HEK293T (cell line): Measurements from ENCODE around the gene AKT1.

ENCODE experiments used
- CTCF ChIA-PET: fragments of 350-600 bp; formaldehyde crosslinking; extraction: SDS; loops from one replicate; lab custom pipeline; 2021; ENCODE audit warnings: antibody characterized with exemption, inconsistent platforms; lab: Yijun Ruan, JAX
- POLR2A ChIA-PET: fragments of 350-600 bp; formaldehyde crosslinking; extraction: SDS; loops from one replicate; lab custom pipeline; 2020; ENCODE audit warnings: antibody characterized with exemption, inconsistent platforms; lab: Yijun Ruan, JAX
- DNase-seq: peaks from one replicate; pipeline ENCODE4 v3.0.0; 2012; ENCODE audit warnings: mixed read lengths; ENCODE audit errors: extremely low spot score
- ARNT ChIP-seq: fragments of 450-650 bp; IDR thresholded peaks from 2 replicates; pipeline ENCODE4 v1.6.1; 2017; ENCODE audit warnings: mild to moderate bottlenecking
- BHLHE40 ChIP-seq: fragments of 450-650 bp; IDR thresholded peaks from 2 replicates; pipeline ENCODE4 v1.6.1; 2016; ENCODE audit warnings: mild to moderate bottlenecking, moderate library complexity, borderline replicate concordance
- CTBP1 ChIP-seq: fragments of 450-650 bp; IDR thresholded peaks from 2 replicates; pipeline ENCODE4 v1.6.1; 2016; ENCODE audit warnings: borderline replicate concordance
- ELF4 ChIP-seq: fragments of 450-650 bp; IDR thresholded peaks from 2 replicates; pipeline ENCODE4 v1.6.1; 2017; ENCODE audit warnings: antibody characterized with exemption
- FOXA1 ChIP-seq: fragments of 450-650 bp; IDR thresholded peaks from 2 replicates; pipeline ENCODE4 v1.6.1; 2016; ENCODE audit warnings: mild to moderate bottlenecking
- FOXK2 ChIP-seq: fragments of 450-650 bp; IDR thresholded peaks from 2 replicates; pipeline ENCODE4 v1.6.1; 2016; ENCODE audit warnings: mild to moderate bottlenecking
- FOXM1 ChIP-seq: fragments of 450-650 bp; IDR thresholded peaks from 2 replicates; pipeline ENCODE4 v1.6.1; 2017; ENCODE audit warnings: mild to moderate bottlenecking, borderline replicate concordance
- HDGF ChIP-seq: fragments of 450-650 bp; IDR thresholded peaks from 2 replicates; pipeline ENCODE4 v1.6.1; 2017; ENCODE audit warnings: antibody characterized with exemption, borderline replicate concordance
- L3MBTL2 ChIP-seq: fragments of 450-650 bp; conservative IDR thresholded peaks from 2 replicates; pipeline ENCODE4 v1.6.1; 2016; ENCODE audit warnings: mild to moderate bottlenecking
- LEF1 ChIP-seq: fragments of 450-650 bp; IDR thresholded peaks from 2 replicates; pipeline ENCODE4 v1.6.1; 2017; ENCODE audit warnings: mild to moderate bottlenecking, borderline replicate concordance
- NFRKB ChIP-seq: fragments of 450-650 bp; IDR thresholded peaks from 2 replicates; pipeline ENCODE4 v1.6.1; 2016; ENCODE audit warnings: mild to moderate bottlenecking, moderate library complexity
- SP1 ChIP-seq: fragments of 450-650 bp; IDR thresholded peaks from 2 replicates; pipeline ENCODE4 v1.6.1; 2017
- SUZ12 ChIP-seq: fragments of 450-650 bp; IDR thresholded peaks from 2 replicates; pipeline ENCODE4 v1.6.1; 2016; ENCODE audit warnings: mild to moderate bottlenecking
- TARDBP ChIP-seq: fragments of 450-650 bp; IDR thresholded peaks from 2 replicates; pipeline ENCODE4 v1.6.1; 2016
- ZNF384 ChIP-seq: fragments of 450-650 bp; IDR thresholded peaks from 2 replicates; pipeline ENCODE4 v1.6.1; 2016
- TF ChIP-seq, protein P1 (sequence below): fragments of 450-650 bp; IDR thresholded peaks from 2 replicates; pipeline ENCODE4 v1.6.1; 2016

The AKT1 gene

DNA sequence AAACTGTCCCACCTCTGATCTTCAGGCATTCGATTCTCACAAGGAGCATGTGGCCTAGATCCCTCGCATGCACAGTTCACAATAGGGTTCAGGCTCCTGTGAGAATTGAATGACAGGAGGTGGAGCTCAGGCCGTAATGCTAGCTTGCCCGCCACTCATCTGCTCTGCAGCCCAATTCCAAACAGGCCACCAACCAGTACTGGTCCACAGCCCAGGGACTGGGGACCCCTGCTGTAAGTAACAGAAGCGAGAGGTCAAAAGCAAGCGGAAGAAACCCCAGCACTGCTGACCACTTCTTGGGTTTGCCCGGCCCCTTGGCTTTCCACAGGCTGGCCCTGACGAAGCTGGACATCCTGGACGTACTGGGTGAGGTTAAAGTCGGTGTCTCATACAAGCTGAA lies 51.1 kb downstream of the AKT1 start:
- ChIA-PET POLR2A (interaction anchor here (0.6 kb wide), 1 partner anchor 8 kb away, joined by 3 read pairs; the partner anchor contains the start of gene SIVA1), CTCF (no interaction called here)
- DNase-seq = no peak
- no peak for TF ChIP-seq ARNT
- no peak for TF ChIP-seq BHLHE40
- TF ChIP-seq, protein P1, sequence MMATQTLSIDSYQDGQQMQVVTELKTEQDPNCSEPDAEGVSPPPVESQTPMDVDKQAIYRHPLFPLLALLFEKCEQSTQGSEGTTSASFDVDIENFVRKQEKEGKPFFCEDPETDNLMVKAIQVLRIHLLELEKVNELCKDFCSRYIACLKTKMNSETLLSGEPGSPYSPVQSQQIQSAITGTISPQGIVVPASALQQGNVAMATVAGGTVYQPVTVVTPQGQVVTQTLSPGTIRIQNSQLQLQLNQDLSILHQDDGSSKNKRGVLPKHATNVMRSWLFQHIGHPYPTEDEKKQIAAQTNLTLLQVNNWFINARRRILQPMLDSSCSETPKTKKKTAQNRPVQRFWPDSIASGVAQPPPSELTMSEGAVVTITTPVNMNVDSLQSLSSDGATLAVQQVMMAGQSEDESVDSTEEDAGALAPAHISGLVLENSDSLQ = 0 out of 2 replicates have a peak, but pooled peaks have one; percentile 6
- no peak for TF ChIP-seq ZNF384
- TF ChIP-seq FOXA1 = no peak
- TF ChIP-seq SP1 = no peak
- TF ChIP-seq SUZ12 = no peak
- TF ChIP-seq HDGF = no peak

DNA sequence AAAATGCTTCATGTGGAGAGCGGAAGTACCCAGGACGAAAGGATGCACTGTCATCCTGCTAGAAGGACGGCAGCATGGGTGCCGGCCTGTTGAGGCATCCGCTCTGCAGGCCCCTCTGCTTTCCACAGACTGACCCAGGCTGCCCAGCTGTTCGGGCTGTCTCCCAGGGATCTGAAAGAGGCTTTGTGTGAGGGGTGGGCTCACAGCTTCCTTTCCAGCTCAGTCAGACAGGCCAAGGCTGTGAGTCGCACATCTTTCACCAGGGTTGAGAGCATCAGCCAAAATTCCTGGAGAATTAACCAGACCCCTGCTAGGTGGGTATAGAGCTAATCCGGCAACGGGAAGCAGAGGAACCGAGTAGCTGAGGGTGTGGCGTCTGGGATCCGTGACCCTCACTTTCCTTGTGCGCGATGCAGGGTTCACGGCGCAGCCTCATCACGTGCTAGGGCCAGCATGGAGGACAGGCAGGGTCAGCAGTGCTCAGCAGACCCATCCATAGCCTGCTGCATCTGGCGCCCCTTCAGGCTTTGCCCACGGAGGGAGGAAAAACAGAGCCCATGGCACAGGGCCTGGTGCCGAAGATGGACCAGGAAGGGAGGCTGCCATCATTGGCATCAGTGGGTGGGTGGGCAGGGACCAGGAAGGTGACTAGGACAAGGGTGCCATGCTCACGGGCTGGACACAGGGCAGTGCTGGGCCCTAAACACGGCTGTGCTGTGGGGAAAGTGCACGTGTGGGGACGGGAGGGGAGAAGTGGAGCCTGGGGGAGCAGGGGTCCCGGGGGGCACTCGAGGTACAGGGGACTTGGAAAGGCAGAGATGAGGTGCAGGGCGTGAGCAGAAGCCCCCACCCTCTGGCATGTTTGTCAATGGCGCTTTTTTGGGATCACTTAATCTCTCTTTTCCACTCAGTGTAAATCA lies 51.8 kb downstream of the AKT1 start:
- TF ChIP-seq CTBP1 (no peak), ZNF384 (no peak), ELF4 (no peak), ARNT (no peak), FOXM1 (no peak), L3MBTL2 (no peak), BHLHE40 (no peak), LEF1 (no peak), FOXK2 (no peak), NFRKB (no peak), FOXA1 (no peak), TARDBP (no peak)
- TF ChIP-seq, protein P1 = no peak
- no peak for DNase-seq
- CTCF ChIA-PET = no interaction called here
- POLR2A ChIA-PET = interaction anchor here (2.0 kb wide), 1 partner anchor 8 kb away, joined by 11 read pairs; the partner anchor contains the start of gene SIVA1

DNA sequence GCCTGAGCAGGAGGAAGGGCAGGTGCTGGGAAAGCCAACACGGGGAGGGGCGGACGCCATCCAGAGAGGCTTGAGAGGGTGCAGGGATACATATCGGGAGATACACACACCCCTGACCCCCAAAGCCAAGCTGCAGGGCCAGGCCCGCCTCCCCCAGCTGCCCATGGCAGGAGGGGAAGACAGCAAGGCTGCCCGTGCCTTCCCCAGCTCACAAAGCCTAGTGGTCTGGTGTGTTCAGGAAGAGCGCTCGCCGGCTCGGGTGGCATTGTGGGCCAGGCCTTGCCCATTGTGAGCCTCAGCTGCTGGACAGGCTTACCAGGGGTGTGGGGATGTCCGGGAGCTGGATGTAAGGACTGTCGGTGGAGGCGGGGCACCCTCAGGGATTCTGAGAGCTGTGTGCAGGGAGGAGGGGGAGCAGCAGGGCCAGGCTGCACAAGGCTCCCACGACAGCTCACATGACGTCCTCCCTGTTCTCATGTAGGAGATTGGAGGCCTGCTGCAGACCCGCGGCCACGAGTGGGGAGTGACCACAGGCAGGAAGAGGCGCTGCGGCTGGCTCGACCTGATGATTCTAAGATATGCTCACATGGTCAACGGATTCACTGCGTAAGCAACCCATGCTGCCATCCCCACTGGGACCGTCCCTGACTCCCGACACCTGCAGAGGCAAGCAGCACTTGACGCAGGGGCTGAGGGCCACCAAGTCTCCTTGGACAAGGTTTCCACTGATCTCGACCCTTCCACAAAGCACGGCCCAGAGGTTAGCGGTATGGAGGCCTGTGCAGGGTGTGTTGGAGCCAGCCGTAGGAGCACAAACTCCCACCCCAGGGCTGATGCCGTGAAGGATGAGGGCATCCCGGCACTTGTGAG lies 52.7 kb downstream of the AKT1 start:
- CTCF ChIA-PET = interaction anchor here (0.5 to 1.0 kb wide), 2 partner anchors 22 to 26 kb away, joined by 3 to 4 read pairs; no protein-coding TSS in a partner anchor
- POLR2A ChIA-PET = interaction anchor here (2.0 kb wide), 1 partner anchor 9 kb away, joined by 11 read pairs; the partner anchor contains the start of gene SIVA1
- no peak for DNase-seq
- TF ChIP-seq FOXA1 (no peak), FOXM1 (no peak), L3MBTL2 (no peak), LEF1 (no peak), HDGF (no peak), ARNT (no peak), ZNF384 (no peak), TARDBP (no peak), ELF4 (no peak)
- TF ChIP-seq, protein P1 = no peak

DNA sequence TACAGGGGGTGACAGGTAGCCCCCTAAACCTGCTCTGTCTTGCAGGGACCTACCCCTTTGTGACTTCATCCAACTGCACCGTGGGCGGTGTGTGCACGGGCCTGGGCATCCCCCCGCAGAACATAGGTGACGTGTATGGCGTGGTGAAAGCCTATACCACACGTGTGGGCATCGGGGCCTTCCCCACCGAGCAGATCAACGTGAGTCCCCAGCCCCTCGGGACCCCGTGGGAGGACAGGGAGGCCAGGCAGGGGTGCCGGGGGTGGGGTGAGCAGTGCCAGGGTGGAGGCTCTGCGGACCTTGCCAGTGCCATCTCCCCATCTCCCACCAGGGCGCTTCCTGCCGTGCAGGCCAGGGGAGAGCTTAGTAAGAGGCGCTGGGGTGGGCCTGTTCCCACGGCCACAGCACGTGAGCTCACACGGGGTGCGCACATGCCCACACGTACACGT lies 53.7 kb downstream of the AKT1 start:
- ChIA-PET CTCF (interaction anchor here (0.5 to 1.0 kb wide), 2 partner anchors 23 to 27 kb away, joined by 3 to 4 read pairs; no protein-coding TSS in a partner anchor), POLR2A (no interaction called here)

More for the DNA sequence above, 53.7 kb downstream of the AKT1 start:
- no peak for DNase-seq
- TF ChIP-seq SP1 (no peak), ZNF384 (no peak), LEF1 (no peak), L3MBTL2 (no peak), FOXA1 (no peak), BHLHE40 (no peak), ELF4 (no peak), ARNT (no peak), HDGF (no peak), NFRKB (no peak), SUZ12 (no peak)
- TF ChIP-seq, protein P1 = no peak
